Choroid plexus epithelial cell (primary cell): Measurements from ENCODE around the gene SLC36A3.

ENCODE experiments used
- DNase-seq: peaks from one replicate; pipeline ENCODE4 v3.0.0-alpha.2; 2010; ENCODE audit warnings: low read depth
- H3K4me3 ChIP-seq: 2 replicates; pipeline ENCODE4 v1.5.1; 2011; ENCODE audit warnings: low read depth, mild to moderate bottlenecking, control low read depth, low read length, moderate library complexity
- TF ChIP-seq, protein P1 (sequence below): conservative IDR thresholded peaks from 2 replicates; pipeline ENCODE4 v1.5.1; 2011; ENCODE audit warnings: low read depth, mild to moderate bottlenecking, control low read depth, inconsistent platforms, low read length, moderate library complexity

The SLC36A3 gene

DNA sequence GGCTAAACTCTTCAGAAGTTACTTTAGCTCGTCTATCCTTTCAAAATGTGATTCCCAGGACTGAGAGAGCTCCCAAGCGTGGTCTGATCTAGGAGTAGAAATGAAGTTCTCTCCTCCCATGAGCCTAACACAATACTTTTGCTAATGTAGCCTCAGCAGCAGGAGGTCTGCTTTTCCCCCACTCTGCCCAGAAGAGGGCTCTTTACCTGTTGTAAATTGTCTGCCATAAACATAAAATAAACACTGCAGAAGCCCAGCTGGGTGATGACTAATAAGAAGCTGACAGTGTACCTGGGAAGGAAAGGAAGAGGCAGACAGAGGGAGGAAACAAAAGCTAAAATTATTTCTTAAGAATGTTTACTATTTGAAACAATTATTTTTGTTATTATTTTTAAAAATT lies 15.4 kb downstream of the SLC36A3 start:
- TF ChIP-seq, protein P1, sequence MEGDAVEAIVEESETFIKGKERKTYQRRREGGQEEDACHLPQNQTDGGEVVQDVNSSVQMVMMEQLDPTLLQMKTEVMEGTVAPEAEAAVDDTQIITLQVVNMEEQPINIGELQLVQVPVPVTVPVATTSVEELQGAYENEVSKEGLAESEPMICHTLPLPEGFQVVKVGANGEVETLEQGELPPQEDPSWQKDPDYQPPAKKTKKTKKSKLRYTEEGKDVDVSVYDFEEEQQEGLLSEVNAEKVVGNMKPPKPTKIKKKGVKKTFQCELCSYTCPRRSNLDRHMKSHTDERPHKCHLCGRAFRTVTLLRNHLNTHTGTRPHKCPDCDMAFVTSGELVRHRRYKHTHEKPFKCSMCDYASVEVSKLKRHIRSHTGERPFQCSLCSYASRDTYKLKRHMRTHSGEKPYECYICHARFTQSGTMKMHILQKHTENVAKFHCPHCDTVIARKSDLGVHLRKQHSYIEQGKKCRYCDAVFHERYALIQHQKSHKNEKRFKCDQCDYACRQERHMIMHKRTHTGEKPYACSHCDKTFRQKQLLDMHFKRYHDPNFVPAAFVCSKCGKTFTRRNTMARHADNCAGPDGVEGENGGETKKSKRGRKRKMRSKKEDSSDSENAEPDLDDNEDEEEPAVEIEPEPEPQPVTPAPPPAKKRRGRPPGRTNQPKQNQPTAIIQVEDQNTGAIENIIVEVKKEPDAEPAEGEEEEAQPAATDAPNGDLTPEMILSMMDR: peak; percentile 7

DNA sequence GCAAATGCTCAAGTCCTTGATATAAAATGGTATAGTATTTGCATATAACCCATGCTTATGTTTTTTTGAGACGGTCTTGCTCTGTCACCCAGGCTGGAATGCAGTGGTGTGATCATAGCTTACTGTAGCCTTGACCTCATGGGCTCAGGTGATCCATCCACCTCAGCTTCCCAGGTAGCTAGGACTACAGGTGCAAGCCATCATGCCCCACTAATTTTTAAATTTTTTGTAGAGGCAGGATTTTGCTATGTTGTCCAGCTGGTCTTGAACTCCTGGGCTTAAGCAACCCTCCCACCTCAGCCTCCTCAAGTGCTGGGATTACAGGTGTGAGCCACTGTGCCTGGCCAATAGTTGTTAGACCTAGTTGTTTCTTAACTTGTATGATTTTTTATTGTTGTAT lies 17.3 kb downstream of the SLC36A3 start:
- H3K4me3 ChIP-seq: no peak overlapping the region

More for the DNA sequence above, 15.4 kb downstream of the SLC36A3 start:
- H3K4me3 ChIP-seq: no peak overlapping the region
- no peak for DNase-seq

DNA sequence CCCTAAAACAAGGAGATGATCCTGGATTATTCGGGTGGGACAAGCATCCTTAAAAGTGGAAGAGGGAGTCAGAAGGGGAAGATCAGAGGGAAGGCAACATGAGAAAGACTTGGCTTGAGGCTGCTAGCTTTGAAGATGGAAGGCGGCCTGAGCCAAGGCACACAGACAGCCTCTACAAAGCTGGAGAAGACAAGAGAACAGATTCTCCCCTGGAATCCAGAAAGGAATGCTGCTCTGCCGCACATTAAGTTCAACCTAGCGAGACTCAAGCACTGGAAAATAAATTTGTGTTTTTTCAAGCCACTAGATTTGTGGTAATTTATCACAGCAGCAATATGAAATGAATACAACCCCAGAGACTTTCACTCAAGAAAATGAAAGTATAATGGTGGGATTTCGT lies 17.9 kb downstream of the SLC36A3 start:
- DNase-seq: peak; percentile 10
- TF ChIP-seq, protein P1: no peak
- H3K4me3 ChIP-seq: no peak overlapping the region

More for the DNA sequence above, 17.3 kb downstream of the SLC36A3 start:
- no peak for DNase-seq
- TF ChIP-seq, protein P1: no peak

DNA sequence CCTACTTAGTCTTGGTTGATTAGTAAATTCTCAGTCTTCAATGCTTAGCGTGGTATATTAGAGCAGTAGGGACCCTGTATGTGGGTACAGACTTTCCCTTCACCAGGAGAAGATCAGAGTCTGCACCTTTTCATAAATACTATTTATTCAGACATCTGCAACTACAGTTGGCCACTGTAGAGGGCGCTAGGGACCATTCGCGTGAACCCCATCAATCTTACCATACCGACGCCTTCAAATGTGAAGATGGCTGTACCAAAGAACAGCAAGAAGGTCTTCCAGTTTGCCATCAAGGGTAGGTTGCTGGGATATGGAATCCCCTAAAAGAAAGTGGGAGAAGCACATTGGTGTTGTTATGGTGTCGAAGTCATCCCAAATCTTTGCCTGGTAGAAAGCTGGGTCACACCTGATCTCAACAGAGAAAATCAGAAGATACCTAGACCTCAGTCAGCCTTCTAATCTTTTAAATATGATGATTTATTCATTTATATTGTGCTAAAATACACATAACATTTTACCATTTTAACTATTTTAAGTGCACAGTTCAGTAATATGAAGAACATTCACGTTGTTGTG lies 19.1 kb downstream of the SLC36A3 start:
- TF ChIP-seq, protein P1: peak; percentile 43
- no peak for DNase-seq
- H3K4me3 ChIP-seq: no peak overlapping the region

DNA sequence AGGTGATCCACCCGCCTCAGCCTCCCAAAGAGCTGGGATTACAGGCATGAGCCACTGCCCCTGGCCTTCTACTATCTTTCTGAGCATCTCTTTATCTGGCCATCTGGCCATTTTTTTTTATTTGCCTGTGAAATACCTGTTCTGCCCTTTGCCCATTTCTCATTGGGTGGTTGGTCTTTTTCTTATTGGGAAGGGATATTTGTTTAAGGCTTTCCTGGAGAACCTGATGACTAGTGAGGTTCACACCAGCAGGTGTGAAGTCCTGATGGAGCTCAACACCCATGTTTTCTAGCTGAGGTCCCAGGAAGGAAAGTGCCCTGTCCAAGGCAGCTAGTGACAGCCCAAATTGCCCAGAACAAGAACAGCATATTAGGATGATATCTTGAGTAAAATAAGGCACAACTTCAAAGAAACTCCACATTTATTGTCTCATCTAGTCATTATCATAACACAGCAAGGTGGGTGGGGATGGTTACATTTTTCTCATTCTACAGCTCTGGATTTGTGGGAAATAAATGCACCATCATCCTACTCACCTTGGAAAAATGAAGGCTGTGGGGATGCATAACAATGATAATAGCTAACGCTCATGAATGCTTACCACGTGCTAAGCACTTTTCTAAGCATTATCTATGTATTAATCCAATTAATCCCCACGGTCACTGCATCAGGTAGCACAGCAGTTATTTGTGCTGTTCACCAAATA lies 20.3 kb downstream of the SLC36A3 start:
- DNase-seq: no peak
- H3K4me3 ChIP-seq: no peak overlapping the region
- TF ChIP-seq, protein P1: no peak

DNA sequence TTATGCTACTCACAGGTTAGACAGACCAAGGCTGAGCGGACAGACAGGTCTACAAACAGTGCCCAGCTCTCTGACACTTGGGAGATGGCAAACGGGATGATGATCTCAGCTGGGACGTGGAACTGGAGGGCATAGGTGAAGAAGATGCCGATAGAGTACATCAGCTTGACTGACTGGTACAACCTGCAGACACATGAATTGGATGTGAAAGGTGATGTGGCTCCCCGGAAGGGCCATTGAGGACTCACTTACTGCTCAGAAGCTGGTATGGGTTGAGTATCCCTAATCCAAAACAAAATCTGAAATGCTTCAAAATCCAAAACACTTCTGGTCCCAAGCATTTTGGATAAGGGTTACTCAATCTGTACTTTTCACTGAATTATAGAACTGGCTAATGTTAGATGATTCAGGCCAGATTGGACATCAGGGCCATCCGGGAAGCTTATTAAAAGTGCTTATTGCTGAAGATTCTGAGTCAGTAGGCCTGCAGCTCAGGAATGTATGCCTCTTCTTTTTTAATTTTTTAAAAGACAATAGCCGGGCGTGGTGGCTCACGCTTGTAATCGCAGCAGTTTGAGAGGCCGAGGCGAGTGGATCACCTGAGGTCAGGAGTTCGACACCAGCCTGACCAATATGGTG lies 22.4 kb downstream of the SLC36A3 start:
- TF ChIP-seq, protein P1: no peak

More for the DNA sequence above, 22.4 kb downstream of the SLC36A3 start:
- H3K4me3 ChIP-seq: no peak overlapping the region
- no peak for DNase-seq
